ENCODE measurements around the gene LNPEP.

DNA sequence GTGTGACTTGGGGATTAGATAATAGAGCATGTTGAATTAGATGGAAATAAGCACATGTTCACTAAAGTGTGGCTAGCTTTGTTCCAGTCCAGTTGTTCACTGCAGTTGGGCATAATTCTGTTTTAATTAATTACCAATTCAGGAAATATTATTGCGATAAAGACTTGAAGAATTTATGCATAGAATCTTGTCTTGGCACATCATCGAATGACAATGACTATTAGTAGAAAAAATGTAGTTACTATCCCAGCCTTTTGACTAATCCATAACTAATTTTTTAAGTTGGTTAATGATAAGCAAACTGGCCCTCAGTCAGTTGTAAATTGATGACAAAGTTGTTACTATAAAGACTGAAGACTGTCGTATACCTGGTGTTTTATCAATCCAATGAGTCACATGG, 10.5 kb downstream of the LNPEP start:
- TF ChIP-seq, protein P1, sequence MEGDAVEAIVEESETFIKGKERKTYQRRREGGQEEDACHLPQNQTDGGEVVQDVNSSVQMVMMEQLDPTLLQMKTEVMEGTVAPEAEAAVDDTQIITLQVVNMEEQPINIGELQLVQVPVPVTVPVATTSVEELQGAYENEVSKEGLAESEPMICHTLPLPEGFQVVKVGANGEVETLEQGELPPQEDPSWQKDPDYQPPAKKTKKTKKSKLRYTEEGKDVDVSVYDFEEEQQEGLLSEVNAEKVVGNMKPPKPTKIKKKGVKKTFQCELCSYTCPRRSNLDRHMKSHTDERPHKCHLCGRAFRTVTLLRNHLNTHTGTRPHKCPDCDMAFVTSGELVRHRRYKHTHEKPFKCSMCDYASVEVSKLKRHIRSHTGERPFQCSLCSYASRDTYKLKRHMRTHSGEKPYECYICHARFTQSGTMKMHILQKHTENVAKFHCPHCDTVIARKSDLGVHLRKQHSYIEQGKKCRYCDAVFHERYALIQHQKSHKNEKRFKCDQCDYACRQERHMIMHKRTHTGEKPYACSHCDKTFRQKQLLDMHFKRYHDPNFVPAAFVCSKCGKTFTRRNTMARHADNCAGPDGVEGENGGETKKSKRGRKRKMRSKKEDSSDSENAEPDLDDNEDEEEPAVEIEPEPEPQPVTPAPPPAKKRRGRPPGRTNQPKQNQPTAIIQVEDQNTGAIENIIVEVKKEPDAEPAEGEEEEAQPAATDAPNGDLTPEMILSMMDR (IDR thresholded peaks at IDR 0.05; ENCODE audit: low read depth, low read length, missing input control): no peak
- TF ChIP-seq RAD21 (IDR thresholded peaks at IDR 0.05) (no peak), SP1 (IDR thresholded peaks at IDR 0.05) (no peak), EGR1 (IDR thresholded peaks at IDR 0.05; ENCODE audit: low read depth in 2 of 2) (no peak), FOXA2 (IDR thresholded peaks at IDR 0.05) (no peak)
- TF ChIP-seq, protein P2, sequence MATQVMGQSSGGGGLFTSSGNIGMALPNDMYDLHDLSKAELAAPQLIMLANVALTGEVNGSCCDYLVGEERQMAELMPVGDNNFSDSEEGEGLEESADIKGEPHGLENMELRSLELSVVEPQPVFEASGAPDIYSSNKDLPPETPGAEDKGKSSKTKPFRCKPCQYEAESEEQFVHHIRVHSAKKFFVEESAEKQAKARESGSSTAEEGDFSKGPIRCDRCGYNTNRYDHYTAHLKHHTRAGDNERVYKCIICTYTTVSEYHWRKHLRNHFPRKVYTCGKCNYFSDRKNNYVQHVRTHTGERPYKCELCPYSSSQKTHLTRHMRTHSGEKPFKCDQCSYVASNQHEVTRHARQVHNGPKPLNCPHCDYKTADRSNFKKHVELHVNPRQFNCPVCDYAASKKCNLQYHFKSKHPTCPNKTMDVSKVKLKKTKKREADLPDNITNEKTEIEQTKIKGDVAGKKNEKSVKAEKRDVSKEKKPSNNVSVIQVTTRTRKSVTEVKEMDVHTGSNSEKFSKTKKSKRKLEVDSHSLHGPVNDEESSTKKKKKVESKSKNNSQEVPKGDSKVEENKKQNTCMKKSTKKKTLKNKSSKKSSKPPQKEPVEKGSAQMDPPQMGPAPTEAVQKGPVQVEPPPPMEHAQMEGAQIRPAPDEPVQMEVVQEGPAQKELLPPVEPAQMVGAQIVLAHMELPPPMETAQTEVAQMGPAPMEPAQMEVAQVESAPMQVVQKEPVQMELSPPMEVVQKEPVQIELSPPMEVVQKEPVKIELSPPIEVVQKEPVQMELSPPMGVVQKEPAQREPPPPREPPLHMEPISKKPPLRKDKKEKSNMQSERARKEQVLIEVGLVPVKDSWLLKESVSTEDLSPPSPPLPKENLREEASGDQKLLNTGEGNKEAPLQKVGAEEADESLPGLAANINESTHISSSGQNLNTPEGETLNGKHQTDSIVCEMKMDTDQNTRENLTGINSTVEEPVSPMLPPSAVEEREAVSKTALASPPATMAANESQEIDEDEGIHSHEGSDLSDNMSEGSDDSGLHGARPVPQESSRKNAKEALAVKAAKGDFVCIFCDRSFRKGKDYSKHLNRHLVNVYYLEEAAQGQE (IDR thresholded peaks at IDR 0.05): no peak

All from liver (tissue), 3 donors.